GM21360 (cell line): ENCODE results near the gene CCDC182.

Source experiments
- ATAC-seq: cut with Tn5 transposase; IDR thresholded peaks from one replicate; pipeline ENCODE4 v1.9.1; 2021; ENCODE audit warnings: mild to moderate bottlenecking, moderate library complexity; ENCODE audit not compliant: unreplicated experiment

The CCDC182 gene

GRCh38 chr17:57758654-57759053 lies 13.6 kb upstream of the CCDC182 start:
- ATAC-seq, result no peak

GRCh38 chr17:57757735-57758134 lies 12.6 kb upstream of the CCDC182 start:
- ATAC-seq, result no peak

DNA sequence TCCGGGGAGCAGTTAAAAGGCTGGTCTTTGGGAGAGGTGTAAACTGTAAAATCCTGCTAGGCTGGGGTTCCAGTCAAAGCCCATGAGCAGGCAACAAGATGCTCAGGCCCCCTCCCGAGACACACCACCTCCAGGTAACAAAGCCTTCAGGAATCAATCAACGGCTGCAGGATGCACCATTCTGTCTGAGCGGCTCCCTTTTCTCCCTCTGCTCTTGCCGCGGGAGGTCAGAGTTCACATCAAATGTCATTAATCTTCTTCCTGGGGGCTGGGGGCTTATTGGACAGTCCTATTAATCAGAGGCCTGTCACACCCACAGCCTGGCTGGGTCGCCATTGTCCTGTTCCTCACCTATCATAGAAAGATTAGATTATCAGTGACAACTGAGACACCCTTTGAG lies 11.9 kb upstream of the CCDC182 start:
- ATAC-seq, result no peak

- ATAC-seq, result no peak
These were observed 10.5 kb upstream of the CCDC182 start for GRCh38 chr17:57755480-57756070.

DNA sequence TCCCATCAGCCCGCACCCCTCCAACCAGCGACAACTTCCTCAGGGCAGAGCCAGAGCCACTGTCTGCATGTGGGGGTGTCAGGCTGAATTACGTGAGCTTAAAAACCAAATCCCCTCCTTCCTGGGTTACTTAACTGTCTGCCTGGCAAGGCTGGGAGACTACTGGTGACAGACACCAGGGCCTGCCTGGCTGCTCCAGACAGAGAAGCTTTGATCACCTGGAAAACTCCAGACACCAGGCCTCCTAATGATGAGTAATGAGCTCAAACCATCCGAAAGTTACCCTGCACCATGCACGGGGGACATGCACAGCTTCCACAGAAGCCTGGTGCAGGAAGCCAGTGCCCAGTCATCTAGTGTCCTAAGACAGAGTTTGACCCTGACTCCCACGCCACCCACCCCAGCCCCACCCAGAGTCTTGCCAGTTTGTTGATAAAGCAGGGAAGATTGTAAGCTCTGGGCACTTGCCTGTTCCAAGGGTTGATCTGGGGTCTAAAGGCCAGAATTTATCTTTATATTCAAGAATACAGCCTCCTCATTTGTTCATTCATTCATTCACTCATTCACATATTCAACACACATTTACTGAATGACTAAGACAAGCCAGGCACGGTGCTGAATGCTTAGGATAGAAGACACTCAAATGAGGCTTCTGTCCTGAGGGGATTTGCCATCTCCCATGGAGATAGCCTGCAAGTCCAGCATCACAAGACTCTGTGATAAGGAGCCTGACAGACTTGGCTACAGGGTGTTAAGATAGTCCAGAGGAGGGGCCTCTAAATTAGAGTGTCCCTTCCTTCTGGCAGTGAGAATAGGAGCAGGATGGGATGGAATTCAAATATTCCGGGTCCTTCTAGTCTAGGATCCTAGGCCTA lies 7.2 kb upstream of the CCDC182 start:
- no peak for ATAC-seq

- ATAC-seq, result no peak
These were observed 6.4 kb upstream of the CCDC182 start for GRCh38 chr17:57751348-57751971.

GRCh38 chr17:57750895-57751294 lies 5.8 kb upstream of the CCDC182 start:
- ATAC-seq, result no peak

DNA sequence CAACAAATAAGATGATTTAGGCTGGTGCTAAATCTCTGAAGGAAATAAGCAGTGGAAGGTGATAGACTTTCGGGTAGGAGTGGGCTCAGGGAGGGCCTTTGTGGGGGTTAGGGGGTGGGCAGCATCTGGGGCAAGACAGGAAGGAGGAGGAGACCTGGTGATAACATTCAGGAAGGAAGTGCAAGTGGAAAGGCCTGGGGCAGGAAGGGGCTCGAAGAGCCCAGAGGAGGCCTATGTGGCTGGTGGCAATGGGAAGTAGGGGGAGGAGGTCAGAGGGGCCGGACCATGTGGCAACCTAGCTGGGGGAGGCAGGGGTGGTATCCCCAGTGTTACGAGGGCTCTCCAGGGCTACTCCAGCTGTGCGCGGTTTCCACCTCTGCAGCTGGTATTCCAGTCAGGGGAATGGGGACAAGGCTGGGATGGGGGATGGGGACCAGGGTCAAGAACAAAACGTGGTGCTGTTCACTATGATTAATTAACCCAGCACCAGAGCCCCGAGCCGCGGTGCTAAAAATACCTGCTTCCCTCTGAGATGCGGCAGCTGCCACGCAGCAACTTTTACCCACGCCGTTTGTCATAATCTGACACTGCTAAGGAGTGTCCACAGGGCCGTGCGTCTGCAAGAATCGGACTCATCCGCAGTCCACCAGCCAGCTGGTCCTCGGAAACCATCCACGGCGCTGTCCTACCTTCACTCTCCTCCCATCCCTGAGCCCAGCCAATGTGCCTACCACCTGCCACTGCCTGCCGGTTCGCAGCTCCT lies 5.2 kb upstream of the CCDC182 start:
- ATAC-seq, result no peak

DNA sequence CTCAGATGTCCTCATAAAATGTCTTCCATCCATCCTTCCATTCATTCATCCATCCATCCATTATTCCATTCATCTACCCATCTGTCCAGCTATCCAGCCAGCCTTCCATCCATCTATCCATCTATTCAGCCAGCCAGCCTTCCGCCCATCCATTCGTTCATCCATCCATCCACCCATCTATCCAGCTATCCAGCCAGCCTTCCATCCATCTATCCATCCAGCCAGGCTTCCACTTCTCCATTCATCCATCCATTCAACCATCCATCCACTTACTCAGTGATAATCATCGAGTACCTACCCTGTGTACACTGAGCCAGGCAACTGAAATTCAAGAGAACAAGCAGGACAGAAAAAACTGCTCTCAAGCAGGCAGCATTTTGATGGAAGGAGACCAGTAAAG lies 4.6 kb upstream of the CCDC182 start:
- ATAC-seq, result no peak

DNA sequence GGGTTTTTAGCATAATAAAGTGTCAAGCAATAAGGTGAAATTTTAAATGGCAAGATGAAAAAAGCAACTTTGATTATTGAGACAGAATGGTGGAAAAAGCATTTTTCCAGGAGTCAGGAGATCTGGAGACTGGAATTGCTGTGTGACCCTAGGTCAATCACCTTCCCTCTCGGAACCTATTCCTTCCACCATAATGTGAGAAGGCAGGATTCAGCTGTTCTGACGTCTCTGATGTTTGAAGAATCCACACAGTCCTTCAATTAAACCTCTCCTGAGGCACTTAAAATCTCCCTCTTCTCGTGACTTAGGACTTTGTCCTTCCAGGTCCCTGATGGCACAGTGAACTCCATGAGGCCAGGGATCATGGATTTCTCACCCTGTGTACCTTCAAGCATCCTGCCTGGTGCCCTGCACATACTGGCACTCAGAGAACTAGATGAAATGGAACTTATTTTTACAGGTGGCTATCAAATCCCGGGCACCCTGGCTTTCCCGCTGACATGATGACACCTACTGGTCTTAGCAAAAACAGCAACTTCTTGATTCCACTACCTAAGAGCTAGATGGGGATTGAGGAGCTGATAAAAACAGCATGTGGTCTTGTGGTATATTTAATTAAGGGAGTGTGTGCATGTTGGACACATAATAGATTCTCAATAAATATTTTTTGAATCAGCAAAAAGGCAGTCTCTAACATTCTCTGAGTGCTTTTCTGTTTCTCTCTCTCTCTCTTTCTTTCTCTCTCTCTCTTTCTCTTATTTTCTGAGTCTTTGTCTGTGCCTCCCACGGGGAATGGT lies 2.3 kb upstream of the CCDC182 start:
- no peak for ATAC-seq

- ATAC-seq, result no peak
These were observed 1.1 kb upstream of the CCDC182 start for GRCh38 chr17:57746221-57746620.

- ATAC-seq, result no peak
These were observed 616 bp downstream of the CCDC182 start for GRCh38 chr17:57744195-57745170.

- ATAC-seq, result no peak
These were observed 4.9 kb downstream of the CCDC182 start for GRCh38 chr17:57740235-57740528.

- no peak for ATAC-seq
These were observed 5.5 kb downstream of the CCDC182 start for GRCh38 chr17:57739402-57740234.

GRCh38 chr17:57737450-57737849 lies 7.6 kb downstream of the CCDC182 start:
- ATAC-seq, result no peak

- ATAC-seq, result no peak
These were observed 9.4 kb downstream of the CCDC182 start for GRCh38 chr17:57735707-57736106.

DNA sequence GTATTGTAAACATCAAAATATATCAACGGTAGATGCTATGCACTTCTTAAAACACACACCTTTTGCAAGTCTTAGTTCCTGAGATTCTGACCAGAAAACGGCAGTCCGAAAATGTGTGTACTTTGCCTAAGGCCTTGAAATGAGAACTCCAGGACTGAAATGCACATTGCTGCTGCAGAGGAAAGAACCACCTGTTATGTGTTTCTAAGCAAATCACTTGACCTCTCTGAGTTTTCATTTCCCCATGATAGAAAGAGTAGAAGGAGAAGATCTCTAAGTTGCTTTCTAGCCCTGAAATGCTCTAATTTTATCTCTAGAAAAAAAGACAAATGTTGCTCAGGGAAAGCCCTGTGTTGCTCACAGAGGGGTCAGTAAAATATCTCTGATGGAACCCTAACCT lies 9.9 kb downstream of the CCDC182 start:
- ATAC-seq, result no peak

- ATAC-seq, result no peak
These were observed 12.0 kb downstream of the CCDC182 start for GRCh38 chr17:57733085-57733484.

DNA sequence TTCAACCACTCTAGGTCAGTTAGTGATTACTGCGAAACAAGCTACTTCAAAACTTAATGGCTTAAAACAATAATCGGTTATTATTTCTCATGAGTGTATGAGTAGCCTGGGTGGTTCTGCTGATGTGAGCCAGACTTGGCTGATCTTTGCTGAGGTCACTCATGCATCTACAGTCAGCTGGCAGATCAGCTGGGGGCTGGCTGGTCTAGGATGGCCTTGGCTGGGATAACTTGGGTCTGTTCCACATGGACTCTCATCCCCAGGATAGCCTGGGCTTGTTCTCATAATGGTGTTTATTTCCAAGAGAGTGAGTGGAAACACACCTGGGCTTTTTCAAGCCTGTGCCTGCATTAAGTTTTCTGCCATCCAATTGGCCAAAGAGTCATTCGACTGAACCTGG lies 13.0 kb downstream of the CCDC182 start:
- ATAC-seq, result no peak
